HCT116 (cell line): ENCODE measurements around the gene UBAC2.

Experiments
- CEBPB ChIP-seq: IDR thresholded peaks from 2 replicates; pipeline ENCODE4 v1.6.1; 2012; ENCODE audit warnings: low read depth
- ELF1 ChIP-seq: IDR thresholded peaks from 2 replicates; pipeline ENCODE4 v1.6.1; 2012; ENCODE audit warnings: low read depth, borderline replicate concordance
- EZH2 ChIP-seq: fragments of 200-600 bp; sonication (generic); IDR thresholded peaks from 2 replicates; pipeline ENCODE4 v1.6.1; 2017; ENCODE audit warnings: antibody characterized with exemption, mixed run types
- JUND ChIP-seq: IDR thresholded peaks from 2 replicates; pipeline ENCODE4 v1.6.1; 2012
- POLR2A ChIP-seq: IDR thresholded peaks from 2 replicates; pipeline ENCODE4 v1.7.0; 2011; ENCODE audit warnings: borderline replicate concordance; ENCODE audit not compliant: insufficient read depth, insufficient read length; ENCODE audit errors: extremely low read depth
- POLR2AphosphoS5 ChIP-seq: IDR thresholded peaks from 2 replicates; pipeline ENCODE4 v1.6.1; 2011; ENCODE audit warnings: mild to moderate bottlenecking, low read depth, low read length, moderate library complexity
- RAD21 ChIP-seq: IDR thresholded peaks from 2 replicates; pipeline ENCODE4 v1.6.1; 2012; ENCODE audit warnings: low read depth, mild to moderate bottlenecking
- SIN3A ChIP-seq: IDR thresholded peaks from 2 replicates; pipeline ENCODE4 v1.6.1; 2012; ENCODE audit warnings: low read depth
- SP1 ChIP-seq: IDR thresholded peaks from 2 replicates; pipeline ENCODE4 v1.6.1; 2012; ENCODE audit warnings: low read depth
- TCF7L2 ChIP-seq: IDR thresholded peaks from 2 replicates; pipeline ENCODE4 v1.7.0; 2011; ENCODE audit warnings: borderline replicate concordance, inconsistent platforms; ENCODE audit not compliant: insufficient read depth, insufficient read length; ENCODE audit errors: extremely low read depth
- YY1 ChIP-seq: IDR thresholded peaks from 2 replicates; pipeline ENCODE4 v1.6.1; 2011; ENCODE audit warnings: low read length, low read depth, moderate library complexity, mild to moderate bottlenecking; ENCODE audit not compliant: insufficient replicate concordance; ENCODE audit errors: extremely low read depth
- TF ChIP-seq, protein P1 (sequence below), 3 experiments: fragments of 200-600 bp in 1 of 3; sonication (generic) in 1 of 3; IDR thresholded peaks in 2 of 3; conservative IDR thresholded peaks in 1 of 3; 2 replicates each; pipeline ENCODE4 v1.5.1; 2012 to 2017; ENCODE audit warnings: low read depth in 2 of 3, low read length in 2 of 3, antibody characterized with exemption in 1 of 3, borderline replicate concordance in 1 of 3, control low read depth in 1 of 3, mild to moderate bottlenecking in 1 of 3, mixed read lengths in 1 of 3, mixed run types in 1 of 3, moderate library complexity in 1 of 3; ENCODE audit not compliant: insufficient read depth in 1 of 3
- TF ChIP-seq, protein P2 (sequence below): IDR thresholded peaks from 2 replicates; pipeline ENCODE4 v1.6.1; 2011; ENCODE audit warnings: mild to moderate bottlenecking, low read length, moderate library complexity; ENCODE audit not compliant: insufficient replicate concordance; ENCODE audit errors: extremely low read depth
- TF ChIP-seq, protein P3 (sequence below): IDR thresholded peaks from 2 replicates; pipeline ENCODE4 v1.6.1; 2012

GRCh38 chr13:99299256-99299919 lies 98.7 kb downstream of the UBAC2 start:
- TF ChIP-seq, protein P1, sequence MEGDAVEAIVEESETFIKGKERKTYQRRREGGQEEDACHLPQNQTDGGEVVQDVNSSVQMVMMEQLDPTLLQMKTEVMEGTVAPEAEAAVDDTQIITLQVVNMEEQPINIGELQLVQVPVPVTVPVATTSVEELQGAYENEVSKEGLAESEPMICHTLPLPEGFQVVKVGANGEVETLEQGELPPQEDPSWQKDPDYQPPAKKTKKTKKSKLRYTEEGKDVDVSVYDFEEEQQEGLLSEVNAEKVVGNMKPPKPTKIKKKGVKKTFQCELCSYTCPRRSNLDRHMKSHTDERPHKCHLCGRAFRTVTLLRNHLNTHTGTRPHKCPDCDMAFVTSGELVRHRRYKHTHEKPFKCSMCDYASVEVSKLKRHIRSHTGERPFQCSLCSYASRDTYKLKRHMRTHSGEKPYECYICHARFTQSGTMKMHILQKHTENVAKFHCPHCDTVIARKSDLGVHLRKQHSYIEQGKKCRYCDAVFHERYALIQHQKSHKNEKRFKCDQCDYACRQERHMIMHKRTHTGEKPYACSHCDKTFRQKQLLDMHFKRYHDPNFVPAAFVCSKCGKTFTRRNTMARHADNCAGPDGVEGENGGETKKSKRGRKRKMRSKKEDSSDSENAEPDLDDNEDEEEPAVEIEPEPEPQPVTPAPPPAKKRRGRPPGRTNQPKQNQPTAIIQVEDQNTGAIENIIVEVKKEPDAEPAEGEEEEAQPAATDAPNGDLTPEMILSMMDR (IDR thresholded peaks at IDR 0.05 in 2 of 3, conservative IDR thresholded peaks at IDR 0.05 in 1 of 3; ENCODE audit: borderline replicate concordance in 1 of 3, insufficient read depth in 1 of 3, low read depth in 2 of 3, low read length in 2 of 3) = no peak
- no peak for TF ChIP-seq SIN3A
- TF ChIP-seq EZH2 = no peak
- no peak for TF ChIP-seq TCF7L2
- TF ChIP-seq JUND = no peak
- no peak for TF ChIP-seq POLR2A
- TF ChIP-seq, protein P2, sequence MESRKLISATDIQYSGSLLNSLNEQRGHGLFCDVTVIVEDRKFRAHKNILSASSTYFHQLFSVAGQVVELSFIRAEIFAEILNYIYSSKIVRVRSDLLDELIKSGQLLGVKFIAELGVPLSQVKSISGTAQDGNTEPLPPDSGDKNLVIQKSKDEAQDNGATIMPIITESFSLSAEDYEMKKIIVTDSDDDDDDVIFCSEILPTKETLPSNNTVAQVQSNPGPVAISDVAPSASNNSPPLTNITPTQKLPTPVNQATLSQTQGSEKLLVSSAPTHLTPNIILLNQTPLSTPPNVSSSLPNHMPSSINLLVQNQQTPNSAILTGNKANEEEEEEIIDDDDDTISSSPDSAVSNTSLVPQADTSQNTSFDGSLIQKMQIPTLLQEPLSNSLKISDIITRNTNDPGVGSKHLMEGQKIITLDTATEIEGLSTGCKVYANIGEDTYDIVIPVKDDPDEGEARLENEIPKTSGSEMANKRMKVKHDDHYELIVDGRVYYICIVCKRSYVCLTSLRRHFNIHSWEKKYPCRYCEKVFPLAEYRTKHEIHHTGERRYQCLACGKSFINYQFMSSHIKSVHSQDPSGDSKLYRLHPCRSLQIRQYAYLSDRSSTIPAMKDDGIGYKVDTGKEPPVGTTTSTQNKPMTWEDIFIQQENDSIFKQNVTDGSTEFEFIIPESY = no peak
- no peak for TF ChIP-seq SP1
- TF ChIP-seq POLR2AphosphoS5 = no peak
- TF ChIP-seq, protein P3, sequence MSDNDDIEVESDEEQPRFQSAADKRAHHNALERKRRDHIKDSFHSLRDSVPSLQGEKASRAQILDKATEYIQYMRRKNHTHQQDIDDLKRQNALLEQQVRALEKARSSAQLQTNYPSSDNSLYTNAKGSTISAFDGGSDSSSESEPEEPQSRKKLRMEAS = no peak
- no peak for TF ChIP-seq YY1
- no peak for TF ChIP-seq ELF1
- TF ChIP-seq RAD21 = no peak
- no peak for TF ChIP-seq CEBPB
